IPS-18c (cell line): ENCODE data around the gene PPP1CC.
"Not testable (repeated sequence)": the region's sequence is repeated elsewhere in the genome, so short reads cannot be mapped to it uniquely, and the experiment has no call there.

Experiments used
- H3K4me3 ChIP-seq: 2 replicates; pipeline ENCODE4 v1.7.0; 2013; ENCODE audit warnings: low read depth, mild to moderate bottlenecking, low read length, moderate library complexity; ENCODE audit not compliant: insufficient read depth
- H3K9me3 ChIP-seq: one replicate; pipeline ENCODE4 v1.6.1; 2013; ENCODE audit warnings: mild to moderate bottlenecking, low read length, moderate library complexity; ENCODE audit not compliant: control insufficient read depth, insufficient read depth

Gene PPP1CC

DNA sequence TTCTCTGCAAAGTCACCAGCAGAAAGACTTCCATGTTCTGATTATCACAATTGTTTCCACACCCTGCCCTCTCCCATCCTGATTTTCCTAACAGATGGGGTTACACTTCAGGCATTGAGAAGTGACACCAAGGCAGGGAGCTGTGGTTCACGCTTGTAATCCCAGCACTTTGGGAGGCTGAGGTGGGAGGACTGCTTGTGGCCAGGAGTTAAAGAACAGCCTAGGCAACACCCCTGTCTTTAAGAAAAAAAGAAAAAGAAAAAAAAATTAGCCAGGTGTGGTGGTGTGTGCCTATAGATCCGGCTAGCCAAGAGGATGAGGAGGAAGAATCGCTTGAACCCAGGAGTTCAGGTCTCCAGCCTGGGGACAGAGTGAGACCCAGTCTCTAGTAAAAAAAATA, 5.2 kb downstream of the PPP1CC start:
- no peaks in the 10 kb centered on the region for H3K9me3 ChIP-seq
- no peak overlapping the region for H3K4me3 ChIP-seq

DNA sequence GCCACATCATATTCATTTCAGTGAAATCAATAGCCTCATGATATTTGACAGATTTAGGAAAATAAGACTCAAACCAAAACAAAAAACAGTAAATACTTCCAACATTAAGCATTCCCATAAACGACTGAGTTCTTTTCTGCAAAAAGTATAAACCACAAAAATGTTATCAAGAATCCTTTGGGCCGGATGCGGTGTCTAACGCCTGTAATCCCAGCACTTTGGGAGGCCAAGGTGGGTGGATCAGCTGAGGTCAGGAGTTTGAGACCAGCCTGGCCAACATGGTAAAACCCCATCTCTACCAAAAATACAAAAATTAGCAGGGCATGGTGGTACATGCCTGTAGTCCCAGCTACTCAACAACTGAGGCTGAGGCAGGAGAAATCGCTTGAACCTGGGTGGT, 5.7 kb downstream of the PPP1CC start:
- H3K9me3 ChIP-seq, H3K4me3 ChIP-seq: not testable (repeated sequence)

DNA sequence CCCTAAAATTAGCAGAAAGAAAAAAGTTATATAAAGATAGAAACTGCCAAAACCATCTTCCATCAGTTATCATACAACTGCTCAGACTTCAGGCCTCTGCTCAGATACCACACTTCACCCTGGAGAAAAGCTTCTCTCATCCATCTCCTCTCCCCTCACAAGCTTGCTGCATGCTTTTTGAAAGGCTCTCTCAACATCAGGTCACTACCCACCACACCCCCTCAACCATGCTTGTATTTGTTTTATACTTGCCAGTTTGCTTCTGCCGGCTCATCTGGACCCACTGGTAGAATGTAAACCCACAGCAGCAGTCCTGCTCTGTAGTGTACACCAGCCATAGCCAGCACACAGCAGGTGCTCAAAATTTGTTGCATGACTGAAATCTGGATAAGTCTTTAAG, 8.8 kb downstream of the PPP1CC start:
- H3K9me3 ChIP-seq: no peaks in the 10 kb centered on the region
- no peak overlapping the region for H3K4me3 ChIP-seq

DNA sequence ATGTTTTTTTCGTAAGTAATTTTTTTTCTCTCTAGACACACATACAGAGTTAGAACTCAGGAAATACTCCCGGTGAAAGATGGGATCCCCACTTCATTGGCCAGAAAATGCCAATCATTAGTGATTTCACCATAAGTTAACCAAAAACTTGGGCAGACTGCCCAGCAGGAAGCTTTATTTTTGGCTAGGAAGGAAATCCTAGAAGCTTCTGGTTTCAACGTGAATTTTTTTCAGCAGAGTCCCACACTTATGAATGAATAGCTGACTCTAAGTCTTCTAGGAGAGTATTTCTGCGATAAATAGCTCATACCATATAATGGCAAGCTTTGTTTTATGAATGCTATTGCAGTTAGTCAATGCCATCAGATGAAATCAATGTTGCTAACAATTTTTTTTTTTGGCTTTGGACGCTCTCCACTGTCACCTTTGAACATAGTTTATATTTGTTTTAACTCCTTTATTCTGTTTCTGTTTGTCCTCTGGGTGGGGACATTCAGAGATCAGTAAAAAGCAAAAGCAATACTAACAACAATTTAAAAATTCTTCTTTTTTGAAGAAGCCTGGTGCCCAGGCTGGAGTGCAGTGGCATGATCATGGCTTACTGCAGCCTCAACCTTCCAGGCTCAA, 9.5 kb downstream of the PPP1CC start:
- Histone ChIP-seq H3K9me3 (no peaks in the 10 kb centered on the region), H3K4me3 (no peak overlapping the region)

DNA sequence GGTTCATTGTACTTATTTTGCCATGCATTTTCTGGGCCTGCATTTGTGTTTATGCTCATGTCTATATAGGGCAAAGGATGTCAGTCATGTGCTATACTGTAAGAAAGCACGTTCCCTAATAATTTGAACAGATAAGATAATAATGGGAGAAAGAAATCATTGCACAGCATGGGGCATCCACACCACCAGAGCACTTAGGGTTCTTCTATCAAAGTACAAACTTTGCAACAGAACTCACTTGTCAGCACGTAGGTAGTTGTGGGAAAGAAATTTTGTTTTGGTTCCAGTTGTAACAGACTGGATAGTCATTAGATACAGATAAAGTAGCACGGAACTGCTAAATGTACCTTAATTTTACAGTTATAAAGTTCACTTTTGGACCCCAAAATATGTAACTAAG, 10.1 kb downstream of the PPP1CC start:
- Histone ChIP-seq H3K4me3 (no peak overlapping the region), H3K9me3 (no peaks in the 10 kb centered on the region)

DNA sequence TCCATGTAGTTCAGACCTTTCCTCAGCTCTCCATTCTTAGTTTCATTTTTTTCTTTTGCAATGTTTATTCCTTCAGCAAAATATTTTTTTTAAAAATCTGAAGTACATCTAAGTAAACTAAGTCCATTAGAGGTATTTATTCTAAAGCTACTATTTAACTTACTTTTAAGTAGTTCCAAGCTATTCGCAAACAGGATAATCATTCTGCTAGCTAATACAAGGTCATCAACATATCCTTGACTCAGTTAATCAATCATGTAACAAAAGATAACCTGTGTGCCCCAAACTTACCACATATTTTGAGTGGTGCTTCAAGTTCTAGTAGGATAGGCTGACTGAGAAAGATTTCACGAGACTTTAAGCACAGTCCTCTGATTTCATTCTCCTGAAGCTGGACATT, 11.2 kb downstream of the PPP1CC start:
- H3K9me3 ChIP-seq: no peaks in the 10 kb centered on the region
- no peak overlapping the region for H3K4me3 ChIP-seq

DNA sequence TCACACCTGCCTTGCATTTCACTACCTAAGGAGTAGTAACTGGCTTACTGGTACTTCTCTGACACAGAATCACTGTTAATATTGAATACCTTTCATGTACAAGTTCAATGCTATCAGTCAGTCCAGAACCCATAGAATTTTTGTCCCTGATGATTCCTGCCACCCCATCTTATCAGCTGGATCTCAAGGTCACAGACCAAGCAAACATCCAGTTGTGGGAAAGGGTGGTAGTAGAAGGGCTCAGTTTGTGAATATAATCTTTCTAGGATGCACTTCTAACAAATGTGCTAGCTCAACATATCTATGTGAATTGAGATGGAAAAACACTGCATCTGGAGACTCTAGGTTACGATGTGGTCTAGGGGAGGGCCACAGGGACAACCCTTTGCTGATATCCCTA, 14.1 kb downstream of the PPP1CC start:
- Histone ChIP-seq H3K9me3 (no peaks in the 10 kb centered on the region), H3K4me3 (no peak overlapping the region)

DNA sequence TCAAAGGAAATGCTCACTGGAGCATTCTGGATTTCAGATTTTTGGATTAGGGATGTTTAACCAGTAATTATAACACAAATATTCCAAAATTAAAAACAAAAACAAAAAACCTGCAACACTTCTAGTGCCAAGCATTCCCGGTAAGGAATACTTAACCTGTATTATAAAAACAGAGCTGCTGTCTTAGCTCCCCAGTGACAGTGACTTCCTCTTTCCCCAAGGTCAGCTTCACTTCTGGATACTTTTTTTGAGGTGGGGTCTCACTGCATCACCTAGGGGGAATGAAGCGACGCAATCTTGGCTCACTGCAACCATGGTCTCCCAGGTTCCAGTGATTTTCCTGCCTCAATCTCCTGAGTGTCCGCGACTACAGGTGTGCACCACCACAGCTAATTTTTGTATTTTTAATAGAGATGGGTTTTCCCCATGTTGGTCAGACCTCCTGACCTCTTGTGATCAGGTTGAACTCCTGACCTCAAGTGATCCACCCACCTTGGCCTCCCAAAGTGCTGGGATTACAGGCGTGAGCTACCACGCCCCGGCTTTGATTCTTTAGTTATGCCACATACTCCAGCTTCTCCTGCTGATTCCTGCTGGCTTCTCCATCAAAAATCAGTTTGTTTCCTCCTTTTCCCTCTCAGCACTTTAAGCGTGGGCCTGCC, 15.9 kb downstream of the PPP1CC start:
- Histone ChIP-seq H3K4me3 (no peak overlapping the region), H3K9me3 (no peaks in the 10 kb centered on the region)

DNA sequence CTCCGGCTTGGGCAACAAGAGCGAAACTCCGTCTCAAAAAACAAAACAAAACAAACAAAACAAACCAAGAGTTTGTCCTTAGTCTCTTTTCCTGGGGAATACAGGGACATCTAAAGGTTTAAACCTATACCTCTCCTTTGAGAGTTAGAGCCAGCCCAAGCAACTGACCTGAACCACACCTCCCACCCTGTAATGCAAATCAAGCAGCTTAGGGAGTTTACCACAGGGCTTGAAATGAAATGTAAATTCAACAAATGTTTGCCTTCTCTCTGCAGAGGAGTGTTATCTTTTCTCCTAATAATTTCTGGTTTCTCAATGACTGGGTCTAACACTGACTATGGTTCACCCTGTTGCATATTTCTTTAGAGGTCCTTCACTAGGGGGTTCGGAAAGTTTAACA, 16.7 kb downstream of the PPP1CC start:
- Histone ChIP-seq H3K4me3 (no peak overlapping the region), H3K9me3 (no peaks in the 10 kb centered on the region)

DNA sequence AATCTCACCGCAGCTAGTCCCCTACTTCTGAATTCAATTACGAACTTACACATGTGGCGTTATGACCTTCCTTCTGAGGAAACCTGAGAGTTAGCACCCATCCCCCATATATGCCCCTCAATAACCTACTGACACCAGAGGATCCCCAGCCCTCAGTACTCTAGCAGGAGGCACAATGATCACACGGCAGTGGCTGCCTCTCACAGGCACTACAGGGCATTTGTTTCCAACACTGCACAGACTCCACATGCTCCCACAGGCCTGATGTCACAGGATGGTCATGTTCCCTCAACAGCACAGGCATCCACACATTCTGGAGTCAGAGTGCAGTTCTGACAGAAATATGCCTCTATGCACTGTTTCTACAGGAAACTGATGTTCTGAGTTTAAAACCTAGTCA, 17.4 kb downstream of the PPP1CC start:
- Histone ChIP-seq H3K4me3 (no peak overlapping the region), H3K9me3 (no peaks in the 10 kb centered on the region)

DNA sequence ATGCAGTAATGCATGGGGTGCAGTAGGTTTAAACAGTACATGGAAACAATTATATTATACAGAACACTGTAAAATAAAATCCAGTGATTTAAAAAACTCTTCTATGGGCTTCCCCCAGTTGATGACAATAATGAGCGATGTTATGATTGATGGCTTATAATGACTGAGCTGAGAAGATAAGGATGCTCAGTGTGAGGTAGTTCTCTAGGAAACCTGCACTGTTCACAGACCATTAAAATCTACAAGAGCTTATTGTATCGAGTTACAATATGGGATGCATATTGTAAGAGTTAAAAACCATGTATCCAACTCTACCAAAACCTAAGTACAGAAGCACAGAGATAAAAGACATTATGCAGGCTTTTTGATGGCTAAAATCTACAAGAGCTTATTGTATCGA, 19.8 kb downstream of the PPP1CC start:
- H3K9me3 ChIP-seq, H3K4me3 ChIP-seq: not testable (repeated sequence)

DNA sequence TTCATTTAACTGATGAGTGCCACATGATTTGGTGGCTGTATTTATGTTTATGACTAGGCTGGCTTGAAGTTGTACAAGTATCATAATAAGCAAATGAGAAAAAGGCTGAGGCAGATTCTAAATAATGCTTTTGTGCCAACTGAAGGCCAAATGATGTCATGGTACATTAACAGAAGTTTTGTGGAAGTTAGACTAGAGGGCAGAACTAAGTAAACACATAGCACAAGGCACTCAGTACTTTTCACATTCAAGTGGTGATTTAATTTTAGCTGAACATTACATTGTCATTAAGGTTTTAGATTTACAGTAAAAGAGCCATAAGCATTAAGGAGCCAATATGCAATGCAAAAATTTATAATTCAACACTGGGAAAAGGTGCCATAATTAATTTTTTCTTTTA, 21.1 kb downstream of the PPP1CC start:
- no peaks in the 10 kb centered on the region for H3K9me3 ChIP-seq
- no peak overlapping the region for H3K4me3 ChIP-seq

DNA sequence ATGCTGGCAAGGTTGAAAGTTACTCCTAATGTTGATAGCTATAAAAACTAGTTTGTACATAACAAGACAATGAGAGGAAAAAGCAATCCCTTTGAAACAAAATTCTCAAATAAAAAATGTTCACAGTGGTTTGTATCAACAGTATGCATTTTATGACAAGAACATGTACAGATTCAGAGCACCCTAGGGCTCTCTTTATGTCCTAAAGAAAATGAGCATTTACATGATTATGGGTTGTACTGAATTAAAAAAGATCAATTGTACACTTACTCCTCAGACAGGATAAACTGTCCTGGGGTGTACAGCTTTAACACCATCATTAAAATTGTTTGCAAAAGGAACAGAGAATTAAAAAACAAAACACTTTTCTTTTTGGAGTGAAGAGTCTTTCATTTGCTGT, 22.2 kb downstream of the PPP1CC start:
- Histone ChIP-seq H3K4me3 (no peak overlapping the region), H3K9me3 (no peaks in the 10 kb centered on the region)

DNA sequence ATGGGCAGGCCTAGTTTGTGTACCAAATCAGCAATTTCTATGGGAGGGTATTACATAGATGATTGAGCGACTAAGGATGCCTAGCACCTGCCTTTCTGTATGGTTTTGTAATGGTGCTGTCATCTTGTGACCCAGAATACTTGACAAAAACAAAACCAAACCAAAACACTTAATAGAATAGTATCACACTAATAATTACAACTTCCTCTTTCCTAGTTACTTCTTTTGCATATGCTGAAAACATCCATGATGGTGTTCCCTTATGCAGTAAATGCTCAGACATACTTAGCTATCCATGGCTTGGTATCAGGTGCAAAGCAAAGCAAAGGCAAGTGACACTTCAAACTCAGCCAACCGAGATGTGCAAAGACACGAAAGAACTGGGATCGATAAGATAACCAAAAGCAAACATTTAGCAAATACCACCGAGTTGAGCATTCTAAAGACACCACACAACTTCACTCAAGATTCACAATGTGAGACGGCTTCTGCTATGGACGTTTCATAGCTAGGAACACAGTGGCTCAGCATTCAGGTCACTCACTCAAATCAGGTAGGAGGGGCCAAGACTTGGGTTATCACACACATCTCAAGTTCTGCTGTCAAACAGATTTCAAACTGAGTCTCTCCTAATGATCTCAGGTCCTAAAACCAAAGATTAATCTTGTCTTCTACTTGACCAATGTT, 24.3 kb downstream of the PPP1CC start:
- Histone ChIP-seq H3K9me3 (no peaks in the 10 kb centered on the region), H3K4me3 (no peak overlapping the region)

DNA sequence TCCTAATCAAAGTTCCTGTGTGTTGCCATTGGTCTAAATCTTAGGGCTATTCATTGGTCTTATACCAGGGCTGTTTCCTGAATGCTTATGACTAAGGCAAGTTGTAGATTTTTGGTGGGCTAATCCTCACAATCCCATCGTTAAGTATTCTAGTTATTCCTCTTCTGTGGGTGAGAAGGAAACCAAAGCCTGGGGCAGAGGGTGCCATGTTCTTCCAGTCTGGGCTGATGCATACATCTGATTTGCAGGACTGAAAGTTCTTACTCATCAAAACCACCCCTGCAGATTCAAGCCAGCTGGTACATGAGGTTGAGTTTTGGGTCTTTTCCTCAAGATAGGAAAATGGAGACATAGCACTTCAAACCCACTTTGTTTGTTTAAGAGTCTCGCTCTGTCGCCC, 25.7 kb downstream of the PPP1CC start:
- Histone ChIP-seq H3K4me3 (no peak overlapping the region), H3K9me3 (peaks cover 2% of the 10 kb centered on the region)

DNA sequence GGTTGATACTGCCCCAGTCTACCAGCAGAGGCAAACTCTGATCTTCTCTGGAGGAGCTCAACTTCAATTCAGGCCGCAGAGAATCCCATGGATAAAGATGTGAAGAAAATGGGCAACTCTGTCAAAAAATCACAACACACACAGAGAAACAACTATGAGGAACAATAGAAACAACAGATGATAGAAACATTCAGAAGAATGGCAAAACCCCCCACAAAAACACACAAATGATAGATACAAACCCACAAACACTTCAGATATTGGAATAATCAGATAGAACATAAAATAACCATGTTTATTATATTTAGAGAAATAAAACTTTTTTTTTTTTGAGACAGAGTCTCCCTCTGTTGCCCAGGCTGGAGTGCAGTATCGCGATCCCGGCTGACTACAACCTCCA, 33.8 kb downstream of the PPP1CC start:
- Histone ChIP-seq H3K4me3 (no peak overlapping the region), H3K9me3 (peaks cover 2% of the 10 kb centered on the region)

DNA sequence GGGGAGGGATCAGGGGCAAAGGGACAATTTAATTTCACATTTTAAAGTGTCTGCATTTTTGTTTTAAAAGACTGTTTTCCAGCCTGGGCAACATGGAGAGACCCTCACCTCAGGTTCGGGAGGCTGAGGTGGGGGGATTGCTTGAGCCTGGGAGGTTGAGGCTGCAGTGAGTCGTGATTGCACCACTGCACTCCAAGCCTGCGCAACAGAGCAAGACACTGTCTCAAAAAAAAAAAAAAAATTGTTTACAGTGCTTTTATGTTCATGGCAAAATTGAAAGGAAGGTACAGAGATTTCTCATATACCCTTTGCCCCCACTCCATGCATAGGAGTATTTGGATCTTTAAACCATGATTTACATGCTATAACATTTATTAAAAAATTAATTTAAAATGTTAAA, 37.4 kb downstream of the PPP1CC start:
- H3K4me3 ChIP-seq: no peak overlapping the region
- H3K9me3 ChIP-seq: no peaks in the 10 kb centered on the region

DNA sequence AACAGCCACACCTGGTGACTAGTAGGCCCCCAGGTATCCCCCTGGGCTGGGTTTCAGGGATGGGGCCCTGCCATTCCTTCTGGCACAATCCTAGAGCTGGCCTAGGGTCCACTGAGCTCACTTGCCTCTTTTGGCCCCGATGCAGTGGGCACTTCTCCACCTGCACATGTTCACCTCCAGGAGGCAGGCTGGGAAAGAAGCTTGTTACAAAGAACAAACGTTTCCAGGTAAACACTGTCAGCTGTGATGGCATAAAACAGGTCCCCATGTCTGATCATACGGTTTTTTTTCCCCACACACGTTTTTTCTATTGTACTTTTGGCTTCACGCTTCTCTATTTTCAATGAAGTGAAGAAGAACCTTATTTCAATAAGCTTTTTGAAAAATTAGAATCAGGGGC, 37.9 kb downstream of the PPP1CC start:
- Histone ChIP-seq H3K4me3 (no peak overlapping the region), H3K9me3 (no peaks in the 10 kb centered on the region)

DNA sequence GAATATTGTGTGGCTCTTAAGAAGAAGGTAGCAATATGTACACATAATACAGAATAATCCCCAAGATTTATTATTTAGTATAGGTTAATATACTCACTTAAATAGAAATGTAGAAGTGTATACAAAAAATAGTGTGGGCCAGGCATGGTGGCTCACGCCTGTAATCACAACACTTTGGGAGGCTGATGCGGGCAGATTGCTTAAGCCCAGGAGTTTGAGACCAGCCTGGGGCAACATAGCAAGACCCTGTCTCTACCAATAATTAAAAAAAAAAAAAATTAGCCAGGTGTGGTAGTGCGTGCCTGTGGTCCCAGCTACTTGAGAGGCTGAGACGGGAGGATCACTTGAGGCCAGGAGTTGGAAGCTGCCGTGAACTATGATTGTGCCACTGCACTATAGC, 38.5 kb downstream of the PPP1CC start:
- H3K4me3 ChIP-seq: no peak overlapping the region
- H3K9me3 ChIP-seq: no peaks in the 10 kb centered on the region
